ENCODE data around the gene TP73. TPM values are rescaled to one million over a fixed set of nuclear protein-coding genes. Genes with fewer than 3 reads are reported as not detected.

Gene TP73
- total RNA-seq, 1 donor from 2014 or later = 0.05 TPM

GRCh38 chr1:3776231-3776961, 124.1 kb downstream of the TP73 start:
- Mint-ChIP-seq H3K27me3 (ENCODE audit: low read depth) (no peaks in the 10 kb centered on the region), H3K4me3 (ENCODE audit: unreplicated experiment) (no peak overlapping the region), H3K4me1 (ENCODE audit: low read depth) (peaks cover 11% of the 10 kb centered on the region), H3K27ac (ENCODE audit: unreplicated experiment) (no peak overlapping the region), H3K9me3 (ENCODE audit: low read depth) (no peaks in the 10 kb centered on the region), H3K36me3 (ENCODE audit: low read depth) (peaks cover 18% of the 10 kb centered on the region)
- no peak for TF ChIP-seq CTCF (IDR thresholded peaks at IDR 0.05)
- DNase-seq (ENCODE audit: low spot score) = no peak

GRCh38 chr1:3777078-3777547, 124.8 kb downstream of the TP73 start:
- Mint-ChIP-seq H3K27me3 (ENCODE audit: low read depth) (no peaks in the 10 kb centered on the region), H3K4me1 (ENCODE audit: low read depth) (peaks cover 11% of the 10 kb centered on the region), H3K9me3 (ENCODE audit: low read depth) (no peaks in the 10 kb centered on the region), H3K36me3 (ENCODE audit: low read depth) (peaks cover 24% of the 10 kb centered on the region), H3K4me3 (ENCODE audit: unreplicated experiment) (no peak overlapping the region), H3K27ac (ENCODE audit: unreplicated experiment) (no peak overlapping the region)
- DNase-seq (ENCODE audit: low spot score) = no peak
- TF ChIP-seq CTCF (IDR thresholded peaks at IDR 0.05) = no peak

GRCh38 chr1:3777647-3778589, 125.6 kb downstream of the TP73 start:
- H3K4me3 Mint-ChIP-seq (ENCODE audit: unreplicated experiment) = no peak overlapping the region
- no peaks in the 10 kb centered on the region for H3K27me3 Mint-ChIP-seq (ENCODE audit: low read depth)
- no peak overlapping the region for H3K27ac Mint-ChIP-seq (ENCODE audit: unreplicated experiment)
- DNase-seq (ENCODE audit: low spot score) = no peak
- H3K36me3 Mint-ChIP-seq (ENCODE audit: low read depth) = peaks cover 27% of the 10 kb centered on the region
- H3K4me1 Mint-ChIP-seq (ENCODE audit: low read depth) = peaks cover 11% of the 10 kb centered on the region
- no peaks in the 10 kb centered on the region for H3K9me3 Mint-ChIP-seq (ENCODE audit: low read depth)
- TF ChIP-seq CTCF (IDR thresholded peaks at IDR 0.05) = no peak

- peaks cover 11% of the 10 kb centered on the region for H3K4me1 Mint-ChIP-seq (ENCODE audit: low read depth)
- H3K9me3 Mint-ChIP-seq (ENCODE audit: low read depth) = no peaks in the 10 kb centered on the region
- H3K27me3 Mint-ChIP-seq (ENCODE audit: low read depth) = no peaks in the 10 kb centered on the region
- no peak overlapping the region for H3K27ac Mint-ChIP-seq (ENCODE audit: unreplicated experiment)
- TF ChIP-seq CTCF (IDR thresholded peaks at IDR 0.05) = no peak
- DNase-seq (ENCODE audit: low spot score) = no peak
- peaks cover 31% of the 10 kb centered on the region for H3K36me3 Mint-ChIP-seq (ENCODE audit: low read depth)
- H3K4me3 Mint-ChIP-seq (ENCODE audit: unreplicated experiment) = no peak overlapping the region
These were observed 126.4 kb downstream of the TP73 start for GRCh38 chr1:3778590-3779264.
